HFFc6 (cell line): ENCODE data around the gene CSNK1A1L. TPM values are rescaled to one million over a fixed set of nuclear protein-coding genes. Genes with fewer than 3 reads are reported as not detected.
"Not testable (repeated sequence)": the region's sequence is repeated elsewhere in the genome, so short reads cannot be mapped to it uniquely, and the experiment has no call there.

Experiments used
- DNase-seq: peaks from one replicate; pipeline ENCODE4 v3.0.0-alpha.2; 2018
- H3K27ac Mint-ChIP-seq: 2 replicates; pipeline ENCODE4 v1.8.0; 2020; ENCODE audit warnings: mild to moderate bottlenecking, mixed read lengths
- H3K27me3 Mint-ChIP-seq: 2 replicates; pipeline ENCODE4 v1.8.0; 2021; ENCODE audit warnings: mild to moderate bottlenecking, moderate library complexity, mixed read lengths; ENCODE audit not compliant: insufficient read depth
- H3K36me3 Mint-ChIP-seq: 2 replicates; pipeline ENCODE4 v1.8.0; 2021; ENCODE audit warnings: low read depth, mixed read lengths
- H3K4me1 Mint-ChIP-seq: 2 replicates; pipeline ENCODE4 v1.8.0; 2020; ENCODE audit warnings: low read depth, mixed read lengths
- H3K4me3 Mint-ChIP-seq: 2 replicates; pipeline ENCODE4 v1.8.0; 2020; ENCODE audit warnings: mild to moderate bottlenecking, moderate library complexity, mixed read lengths
- H3K9me3 Mint-ChIP-seq: 2 replicates; pipeline ENCODE4 v1.8.0; 2020; ENCODE audit warnings: mild to moderate bottlenecking, mixed read lengths
- total RNA-seq, 6 experiments: library from RNA; stranded (reverse); fragmentation: NEBNext Ultra II Directional; extraction: Animal tissue kit (Norgen Biotek cat#: 25700); gene quantifications; 2 replicates in 1 of 6; 3 replicates in 5 of 6; pipeline ENCODE4 v1.2.3, GENCODE V29; 2021
- TF ChIP-seq, protein P1 (sequence below): fragments of 200-600 bp; sonication (generic); IDR thresholded peaks from 2 replicates; pipeline ENCODE4 v1.5.0; 2021; ENCODE audit warnings: antibody characterized with exemption, mild to moderate bottlenecking

CSNK1A1L gene
- total RNA-seq, 6 experiments from 2014 or later = not detected

DNA sequence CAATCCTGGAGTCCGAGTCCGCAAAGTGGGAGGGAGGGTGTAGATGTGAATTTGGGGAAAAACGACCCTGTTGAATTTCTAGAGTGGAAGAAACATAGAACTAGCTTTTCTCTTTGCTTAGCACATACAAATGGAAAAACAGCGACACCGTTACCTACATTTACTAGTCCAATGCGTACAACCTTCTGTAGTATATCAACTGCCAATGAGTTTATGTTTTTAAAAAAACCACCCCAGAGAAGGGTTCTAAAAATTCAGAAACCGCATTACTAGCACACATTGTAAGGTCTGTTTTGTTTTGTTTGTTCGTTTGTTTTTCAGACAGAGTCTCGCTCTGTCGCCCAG lies 45.6 kb downstream of the CSNK1A1L start:
- Mint-ChIP-seq H3K4me3 (peak overlapping the region; percentile 99), H3K27ac (peak overlapping the region; percentile 97)

DNA sequence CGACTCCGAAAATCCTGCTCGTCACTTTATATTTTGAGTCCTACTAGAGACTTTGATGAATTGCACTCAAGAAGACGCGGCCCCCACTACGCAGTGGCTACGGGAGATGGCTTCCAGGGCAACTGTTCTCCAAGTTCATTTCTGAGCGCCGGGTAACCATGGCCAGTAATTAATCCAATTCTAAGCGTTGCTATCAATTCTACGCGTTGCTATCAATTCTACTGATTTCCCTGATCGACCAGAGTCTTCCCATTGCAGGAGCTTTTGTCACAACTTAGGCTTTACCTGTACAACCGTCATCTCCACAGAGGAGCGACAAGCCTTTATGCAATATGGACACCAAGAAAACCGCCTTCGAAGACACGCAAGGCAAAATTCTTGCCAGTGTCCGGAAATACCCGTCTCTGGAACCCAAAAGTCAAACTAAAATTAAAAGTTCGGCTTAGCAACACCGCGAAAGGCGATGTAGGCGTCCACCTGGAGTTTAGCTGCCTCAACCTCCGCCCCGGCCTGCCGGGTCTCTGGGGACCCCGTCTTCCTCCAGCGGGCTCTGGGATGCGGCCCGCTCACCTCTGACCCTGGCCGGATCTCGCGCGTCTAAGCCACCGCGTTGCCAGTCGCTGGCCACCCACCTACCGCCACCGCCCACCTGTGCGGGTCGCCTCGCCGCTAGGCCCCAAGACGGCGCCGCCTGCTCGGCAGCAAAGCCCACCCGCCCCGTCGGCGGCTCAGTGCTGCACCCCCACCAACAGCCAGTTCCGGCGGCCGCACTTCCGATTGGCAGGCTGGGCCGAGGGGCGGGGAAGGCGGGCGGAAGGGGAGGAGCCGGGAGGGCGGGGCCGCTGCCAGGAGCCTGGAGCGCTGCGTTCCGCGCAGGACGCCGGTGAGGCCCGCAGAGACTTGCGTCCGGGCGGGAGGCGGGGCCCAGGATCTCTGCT lies 46.3 kb downstream of the CSNK1A1L start, which contains the start of gene SUPT20H:
Gene SUPT20H, minus strand, starts transcription at position 779 of the 938 bp plus-strand sequence. CDS start 8,198 bp downstream, outside the sequence.
- peak within 1 kb of the TSS; percentile 99 for H3K4me3 Mint-ChIP-seq
- TF ChIP-seq, protein P1, sequence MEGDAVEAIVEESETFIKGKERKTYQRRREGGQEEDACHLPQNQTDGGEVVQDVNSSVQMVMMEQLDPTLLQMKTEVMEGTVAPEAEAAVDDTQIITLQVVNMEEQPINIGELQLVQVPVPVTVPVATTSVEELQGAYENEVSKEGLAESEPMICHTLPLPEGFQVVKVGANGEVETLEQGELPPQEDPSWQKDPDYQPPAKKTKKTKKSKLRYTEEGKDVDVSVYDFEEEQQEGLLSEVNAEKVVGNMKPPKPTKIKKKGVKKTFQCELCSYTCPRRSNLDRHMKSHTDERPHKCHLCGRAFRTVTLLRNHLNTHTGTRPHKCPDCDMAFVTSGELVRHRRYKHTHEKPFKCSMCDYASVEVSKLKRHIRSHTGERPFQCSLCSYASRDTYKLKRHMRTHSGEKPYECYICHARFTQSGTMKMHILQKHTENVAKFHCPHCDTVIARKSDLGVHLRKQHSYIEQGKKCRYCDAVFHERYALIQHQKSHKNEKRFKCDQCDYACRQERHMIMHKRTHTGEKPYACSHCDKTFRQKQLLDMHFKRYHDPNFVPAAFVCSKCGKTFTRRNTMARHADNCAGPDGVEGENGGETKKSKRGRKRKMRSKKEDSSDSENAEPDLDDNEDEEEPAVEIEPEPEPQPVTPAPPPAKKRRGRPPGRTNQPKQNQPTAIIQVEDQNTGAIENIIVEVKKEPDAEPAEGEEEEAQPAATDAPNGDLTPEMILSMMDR = no peak; the same call in 1 of the 2 replicates
- 0 out of 2 replicates have a peak, but pooled peaks cover 4% of the 10 kb centered on the region for H3K9me3 Mint-ChIP-seq
- DNase-seq = peak; percentile 84
- H3K4me1 Mint-ChIP-seq = peaks cover 15% of the 10 kb centered on the region
- peaks cover 34% of the 10 kb centered on the region for H3K36me3 Mint-ChIP-seq
- H3K27me3 Mint-ChIP-seq = no peaks in the 10 kb centered on the region
- H3K27ac Mint-ChIP-seq = peak within 1 kb of the TSS; percentile 97

More for the DNA sequence above, 45.6 kb downstream of the CSNK1A1L start:
- no peak for DNase-seq
- H3K4me1 Mint-ChIP-seq = peaks cover 15% of the 10 kb centered on the region
- H3K36me3 Mint-ChIP-seq = peaks cover 28% of the 10 kb centered on the region
- 0 out of 2 replicates have a peak, but pooled peaks cover 4% of the 10 kb centered on the region for H3K9me3 Mint-ChIP-seq
- TF ChIP-seq, protein P1 = no peak
- no peaks in the 10 kb centered on the region for H3K27me3 Mint-ChIP-seq

DNA sequence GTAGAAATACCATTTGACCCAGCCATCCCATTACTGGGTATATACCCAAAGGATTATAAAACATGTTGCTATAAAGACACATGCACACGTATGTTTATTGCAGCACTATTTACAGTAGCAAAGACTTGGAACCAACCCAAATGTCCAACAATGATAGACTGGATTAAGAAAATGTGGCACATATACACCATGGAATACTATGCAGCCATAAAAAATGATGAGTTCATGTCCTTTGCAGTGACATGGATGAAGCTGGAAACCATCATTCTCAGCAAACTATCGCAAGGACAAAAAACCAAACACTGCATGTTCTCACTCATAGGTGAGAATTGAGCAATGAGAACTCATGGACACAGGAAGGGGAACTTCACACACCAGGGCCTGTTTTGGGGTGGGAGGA lies 49.2 kb downstream of the CSNK1A1L start:
- Mint-ChIP-seq H3K9me3 (peaks cover 12% of the 10 kb centered on the region), H3K4me1 (peaks cover 29% of the 10 kb centered on the region), H3K36me3 (peaks cover 50% of the 10 kb centered on the region)
- H3K27me3 Mint-ChIP-seq, H3K4me3 Mint-ChIP-seq, H3K27ac Mint-ChIP-seq, DNase-seq: not testable (repeated sequence)

Other genes starting within 250 kb of the CSNK1A1L start
- 10 to 100 TPM; 10.7 to 22.5 (median 17.9) TPM for gene SMAD9, start 185.4 kb downstream of the CSNK1A1L start, total RNA-seq
- gene ALG5, start 106.3 kb downstream of the CSNK1A1L start, total RNA-seq = 10 to 100 TPM; 31.0 to 41.9 (median 33.4) TPM
- gene EXOSC8, start 104.9 kb downstream of the CSNK1A1L start, total RNA-seq = 10 to 100 TPM; 23.2 to 37.8 (median 36.2) TPM
- 10 to 100 TPM; 46.5 to 55.4 (median 50.2) TPM for gene SUPT20H, start 46.0 kb downstream of the CSNK1A1L start, total RNA-seq